ENCODE results near the gene URAD. TPM values are rescaled to one million over a fixed set of nuclear protein-coding genes. Genes with fewer than 3 reads are reported as not detected.
"Not testable (repeated sequence)": the region's sequence is repeated elsewhere in the genome, so short reads cannot be mapped to it uniquely, and the experiment has no call there.

Gene URAD
- total RNA-seq, 1 experiment from 2014 or later, result not detected

DNA sequence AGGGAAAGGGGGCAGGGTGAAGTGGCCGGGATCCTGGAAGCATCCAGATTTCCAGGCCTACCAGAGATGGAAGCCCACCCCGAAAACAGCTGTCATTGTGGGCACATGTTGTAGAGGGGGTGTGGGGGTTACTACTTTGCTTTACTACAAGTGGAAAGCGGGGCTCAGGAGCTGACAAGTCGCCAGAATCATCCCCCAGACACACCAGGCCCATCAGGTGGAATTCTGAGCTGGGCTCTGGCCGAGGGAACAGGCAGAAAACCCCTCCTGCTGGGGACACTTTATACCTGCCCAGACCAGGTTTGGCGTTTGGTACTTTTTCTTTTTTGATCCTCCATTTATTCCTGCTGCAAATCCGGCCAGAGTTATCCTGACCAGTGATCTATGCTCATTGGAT is 23.2 kb downstream of the URAD start:
- in situ Hi-C loops (cut with HindIII; ENCODE audit: low pct_unique_long_range_greater_than_20kb, low sequenced_read_pairs), result loop anchor here (25.0 kb wide), 1 partner anchor 103 kb away; no protein-coding TSS in a partner anchor
- DNase-seq (ENCODE audit: low read depth, low spot score), result no peak

DNA sequence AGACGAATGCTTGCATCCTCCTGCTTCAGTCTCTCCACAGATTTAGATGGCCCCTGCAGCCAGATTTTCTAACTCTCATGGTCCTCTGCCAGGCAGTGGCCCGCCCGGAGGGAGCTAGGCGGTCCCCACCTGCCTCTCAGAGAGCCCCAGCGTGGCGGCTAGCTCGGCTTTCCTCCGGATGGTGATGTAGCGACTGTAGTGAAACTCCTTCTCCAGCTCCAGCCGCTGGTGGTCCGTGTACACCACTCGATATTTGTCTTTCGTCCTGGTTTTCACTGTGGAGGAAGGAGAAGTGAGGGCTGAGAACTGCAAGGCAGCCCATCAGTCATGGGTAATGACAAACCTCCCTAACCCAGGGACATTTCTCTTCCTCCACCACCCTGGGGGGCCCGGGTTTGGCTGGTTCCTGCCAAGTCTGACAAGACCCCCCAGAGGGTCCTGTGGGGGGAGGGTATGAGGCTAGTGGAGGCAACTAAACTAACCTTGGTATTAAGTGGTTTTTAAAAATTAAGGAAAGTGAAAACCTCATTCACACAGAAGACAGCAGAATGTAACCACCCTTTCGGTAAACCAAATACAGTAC is 23.7 kb downstream of the URAD start:
- DNase-seq (ENCODE audit: low read depth, low spot score), result no peak
- in situ Hi-C loops (cut with HindIII; ENCODE audit: low pct_unique_long_range_greater_than_20kb, low sequenced_read_pairs), result loop anchor here (25.0 kb wide), 1 partner anchor 103 kb away; no protein-coding TSS in a partner anchor

DNA sequence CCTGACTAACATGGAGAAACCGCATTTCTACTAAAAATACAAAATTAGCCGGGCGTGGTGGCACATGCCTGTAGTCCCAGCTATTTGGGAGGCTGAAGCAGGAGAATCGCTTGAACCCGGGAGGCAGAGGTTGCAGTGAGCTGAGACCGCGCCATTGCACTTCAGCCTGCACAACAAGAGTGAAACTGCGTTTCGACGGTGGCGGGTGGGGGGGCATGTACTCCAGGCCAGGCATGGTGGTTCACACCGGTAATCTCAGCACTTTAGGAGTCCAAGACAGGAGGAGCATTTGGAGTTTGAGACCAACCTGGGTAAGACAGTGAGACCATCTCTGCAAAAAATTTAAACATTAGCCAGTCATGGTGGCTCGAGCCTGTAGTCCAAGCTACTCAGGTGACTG is 24.3 kb downstream of the URAD start:
- in situ Hi-C loops (cut with HindIII; ENCODE audit: low pct_unique_long_range_greater_than_20kb, low sequenced_read_pairs), result loop anchor here (25.0 kb wide), 1 partner anchor 102 kb away; no protein-coding TSS in a partner anchor
- DNase-seq (ENCODE audit: low read depth, low spot score), result not testable (repeated sequence)

DNA sequence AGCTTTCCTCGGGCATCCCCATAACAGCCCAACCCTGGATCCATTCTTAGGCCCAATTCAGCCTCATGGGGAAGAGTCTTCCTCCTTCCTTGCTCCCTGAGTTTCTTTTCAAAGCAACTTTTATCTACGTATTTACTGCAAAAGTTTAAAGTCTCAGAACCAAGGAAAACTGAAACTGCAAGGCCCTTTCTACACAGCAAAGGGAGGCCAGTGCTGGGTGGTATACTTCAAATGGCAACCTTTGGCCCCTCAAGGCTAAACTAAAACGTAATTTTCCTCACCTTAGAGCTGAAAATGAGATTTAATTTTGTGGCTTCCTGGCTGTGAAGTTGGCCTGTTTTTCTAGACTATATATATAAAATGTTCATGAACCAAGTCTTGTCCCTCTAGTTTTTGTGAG is 25.0 kb downstream of the URAD start:
- in situ Hi-C loops (cut with HindIII; ENCODE audit: low pct_unique_long_range_greater_than_20kb, low sequenced_read_pairs), result loop anchor here (25.0 kb wide), 1 partner anchor 101 kb away; no protein-coding TSS in a partner anchor

DNA sequence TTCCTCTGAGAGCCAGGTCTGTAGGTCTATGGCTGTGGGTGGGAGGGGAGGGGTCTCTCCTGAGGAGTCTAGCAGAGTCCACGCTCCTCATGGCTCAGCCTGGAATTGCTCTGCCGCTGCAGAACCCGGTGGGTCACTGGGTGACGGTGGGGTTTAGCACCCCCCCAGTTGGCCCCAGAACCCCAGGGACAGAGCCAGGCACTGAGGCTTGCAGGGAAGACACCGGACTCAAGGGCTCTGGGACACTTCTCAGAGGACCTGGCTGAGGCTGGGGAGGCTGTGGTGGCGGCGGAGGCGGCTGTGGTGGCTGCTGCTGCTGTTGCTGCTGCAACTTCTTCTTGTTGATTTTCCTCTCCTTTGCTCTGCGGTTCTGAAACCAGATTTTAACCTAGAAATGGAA is 25.5 kb downstream of the URAD start:
- in situ Hi-C loops (cut with HindIII; ENCODE audit: low pct_unique_long_range_greater_than_20kb, low sequenced_read_pairs), result loop anchor here (25.0 kb wide), 1 partner anchor 101 kb away; no protein-coding TSS in a partner anchor
- DNase-seq (ENCODE audit: low read depth, low spot score), result no peak

More for the DNA sequence above, 25.0 kb downstream of the URAD start:
- DNase-seq (ENCODE audit: low read depth, low spot score), result no peak

DNA sequence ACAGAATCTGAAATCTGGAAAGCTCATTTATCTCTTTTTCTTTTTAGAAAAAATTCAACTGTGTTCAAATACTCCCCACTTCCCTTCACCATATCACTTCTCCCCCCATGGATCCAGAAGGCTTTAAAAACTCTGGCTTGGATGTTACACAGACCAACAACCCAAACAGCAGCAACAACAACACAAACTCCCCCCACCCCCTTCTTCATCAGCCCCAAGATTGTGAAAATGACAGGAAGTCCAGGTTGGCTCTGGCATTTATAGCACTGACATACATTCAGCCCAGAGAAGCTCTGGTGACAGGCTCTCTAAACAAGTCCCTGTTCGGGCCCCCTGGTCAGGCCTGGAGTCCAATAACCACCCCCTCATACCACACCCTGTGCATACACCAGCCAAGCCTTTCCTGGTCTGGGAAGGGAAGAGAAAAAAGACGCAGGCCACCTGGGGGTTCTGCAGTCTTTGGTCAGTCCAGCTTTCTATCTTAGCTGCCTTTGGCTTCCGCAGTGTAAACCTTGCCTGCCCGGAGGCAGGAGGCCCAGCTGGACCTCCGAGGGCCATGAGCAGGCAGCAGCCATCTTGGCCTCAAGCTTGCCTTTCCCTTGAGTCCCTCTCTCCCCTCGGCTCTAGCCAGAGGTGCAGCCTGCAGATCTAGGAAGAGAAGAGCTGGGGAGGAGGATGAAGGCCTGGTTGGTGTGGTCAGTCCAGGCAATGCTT is 26.2 kb downstream of the URAD start:
- in situ Hi-C loops (cut with HindIII; ENCODE audit: low pct_unique_long_range_greater_than_20kb, low sequenced_read_pairs), result loop anchor here (25.0 kb wide), 1 partner anchor 100 kb away; no protein-coding TSS in a partner anchor
- DNase-seq (ENCODE audit: low read depth, low spot score), result no peak

DNA sequence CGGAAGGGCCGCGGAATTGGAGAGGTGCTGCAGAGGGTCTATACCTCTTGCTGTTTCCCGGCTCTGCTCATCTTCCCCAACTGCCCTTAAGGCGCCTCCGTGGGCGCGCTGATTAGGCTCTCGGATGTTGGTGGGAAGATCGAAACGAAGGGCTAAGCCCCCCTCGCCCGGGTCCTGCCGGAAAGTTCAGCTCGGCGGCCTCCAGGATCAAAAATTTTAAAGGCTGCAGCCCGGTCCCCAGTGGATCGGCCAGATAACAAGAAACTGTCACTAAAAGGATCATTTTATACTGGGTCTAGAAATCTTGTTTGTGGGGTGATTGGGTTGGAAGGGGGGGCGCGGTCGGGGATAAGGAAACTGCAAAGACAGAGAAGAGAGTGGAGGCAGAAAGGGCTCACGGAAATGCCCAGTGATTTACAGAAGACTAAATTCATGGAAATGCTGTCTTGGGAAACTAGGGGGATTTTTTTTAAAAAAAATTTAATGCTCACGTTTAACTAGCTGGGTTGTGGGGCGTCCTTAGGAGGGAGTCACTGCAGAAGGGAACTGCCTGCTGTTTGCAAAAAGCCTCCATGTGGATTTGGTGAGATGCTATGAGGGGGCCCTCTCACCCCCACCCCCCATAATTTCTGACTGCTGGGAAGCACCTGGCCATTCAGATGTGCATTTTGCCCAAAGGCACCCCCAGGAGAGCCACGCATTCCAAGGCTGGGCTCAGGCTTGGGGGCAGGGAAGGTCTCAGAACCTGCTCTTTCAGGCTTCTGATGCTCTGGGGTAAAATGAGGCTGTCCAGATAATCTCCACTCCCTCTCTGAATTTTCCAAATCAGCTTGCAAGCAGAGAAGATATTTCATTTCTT is 27.0 kb downstream of the URAD start:
- in situ Hi-C loops (cut with HindIII; ENCODE audit: low pct_unique_long_range_greater_than_20kb, low sequenced_read_pairs), result loop anchor here (25.0 kb wide), 1 partner anchor 99 kb away; no protein-coding TSS in a partner anchor

DNA sequence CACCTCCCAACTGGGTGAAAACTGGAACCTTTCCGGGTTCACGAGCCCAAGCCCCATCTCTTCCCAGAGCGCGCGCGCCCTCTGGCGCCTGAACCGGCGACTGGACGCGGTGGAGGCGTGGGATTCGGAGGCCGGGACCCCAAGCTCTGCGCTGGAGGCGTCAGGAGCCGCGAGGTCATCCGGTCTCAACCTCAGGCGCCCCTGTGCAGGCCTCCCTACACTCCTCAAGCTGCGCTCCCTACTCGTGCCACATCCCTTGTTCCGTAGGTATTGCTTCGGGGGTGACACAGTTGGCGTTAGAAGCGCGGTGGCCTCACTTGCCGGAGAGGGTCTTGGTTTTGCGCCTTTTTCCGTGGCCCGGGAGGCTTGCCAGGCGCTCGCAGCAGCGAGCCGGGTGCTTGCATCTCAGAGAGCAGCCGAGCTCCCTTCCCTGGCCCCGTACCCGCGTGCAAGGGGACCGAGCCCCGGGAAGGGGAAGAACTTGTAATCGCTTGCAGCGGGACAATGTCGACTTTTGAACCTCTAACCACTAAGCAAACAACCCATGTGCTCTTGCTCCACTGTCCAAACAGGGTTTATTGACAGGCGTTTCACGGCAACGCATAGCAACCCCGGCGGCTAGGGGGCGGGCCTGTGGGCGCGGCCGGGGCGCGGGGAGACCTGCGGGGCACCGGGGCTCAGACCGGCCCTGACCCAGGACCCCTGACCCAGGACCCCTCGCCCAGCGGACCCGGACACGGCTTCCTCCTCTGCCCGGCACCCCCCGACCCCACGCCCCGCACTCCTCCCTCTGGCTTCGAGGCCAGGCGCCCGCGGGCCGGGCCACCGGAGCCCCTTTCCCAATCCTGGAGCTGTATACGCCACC is 27.9 kb downstream of the URAD start:
- in situ Hi-C loops (cut with HindIII; ENCODE audit: low pct_unique_long_range_greater_than_20kb, low sequenced_read_pairs), result loop anchor here (25.0 kb wide), 1 partner anchor 98 kb away; no protein-coding TSS in a partner anchor
- no peak for DNase-seq (ENCODE audit: low read depth, low spot score)

More for the DNA sequence above, 27.0 kb downstream of the URAD start:
- no peak for DNase-seq (ENCODE audit: low read depth, low spot score)

DNA sequence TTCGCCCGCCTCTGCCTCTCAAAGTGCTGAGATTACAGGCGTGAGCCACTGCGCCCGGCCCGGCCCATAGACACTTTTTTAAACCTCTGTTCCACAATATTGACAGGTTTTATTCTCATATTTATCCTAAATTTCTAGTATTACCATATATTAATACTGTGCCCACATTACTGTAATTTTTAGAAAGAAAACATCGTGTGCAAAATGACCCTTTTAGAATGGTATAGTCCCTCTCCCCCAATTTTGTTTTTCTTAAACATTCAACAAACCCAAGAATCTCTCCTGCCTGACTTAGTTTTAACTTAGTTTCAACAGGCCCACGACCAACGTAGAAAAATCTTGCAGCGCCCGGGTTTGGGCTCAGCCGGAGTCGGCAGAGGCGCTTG is 28.5 kb downstream of the URAD start:
- in situ Hi-C loops (cut with HindIII; ENCODE audit: low pct_unique_long_range_greater_than_20kb, low sequenced_read_pairs), result loop anchor here (25.0 kb wide), 1 partner anchor 98 kb away; no protein-coding TSS in a partner anchor
- no peak for DNase-seq (ENCODE audit: low read depth, low spot score)

DNA sequence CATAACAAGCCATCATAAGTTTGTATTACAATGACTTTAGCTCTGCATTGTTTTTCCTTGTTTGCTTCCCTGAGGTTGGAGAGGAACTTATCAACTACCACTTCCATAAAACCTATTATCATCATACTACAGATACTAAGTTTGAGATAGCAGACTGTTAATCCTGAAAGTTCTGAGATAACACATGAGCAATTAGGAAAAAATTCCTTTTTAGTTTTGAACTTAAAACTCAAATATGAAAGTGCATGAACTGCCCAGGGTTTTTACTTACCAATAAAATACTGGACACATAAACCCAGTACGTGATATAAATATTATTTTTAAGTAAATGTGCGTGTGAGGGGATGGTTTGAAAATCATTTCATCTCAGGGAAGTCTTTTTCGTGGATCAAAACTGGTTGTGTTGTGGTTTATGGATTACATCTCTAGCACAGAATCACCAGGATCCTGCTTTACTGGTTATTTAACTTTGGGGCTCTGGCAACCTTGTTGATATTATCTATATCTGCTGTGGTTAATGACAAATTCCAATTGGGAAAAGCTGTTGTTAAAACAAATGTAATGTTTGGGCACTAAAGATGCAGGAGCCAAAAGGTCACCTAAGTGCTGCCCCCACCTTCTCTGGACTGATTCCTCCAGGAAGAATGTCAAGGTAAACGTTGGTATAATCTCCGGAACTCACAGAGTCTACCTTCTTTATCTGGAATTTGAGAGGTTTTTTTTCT is 31.8 kb downstream of the URAD start:
- in situ Hi-C loops (cut with HindIII; ENCODE audit: low pct_unique_long_range_greater_than_20kb, low sequenced_read_pairs), result loop anchor here (25.0 kb wide), 1 partner anchor 94 kb away; no protein-coding TSS in a partner anchor
- no peak for DNase-seq (ENCODE audit: low read depth, low spot score)

DNA sequence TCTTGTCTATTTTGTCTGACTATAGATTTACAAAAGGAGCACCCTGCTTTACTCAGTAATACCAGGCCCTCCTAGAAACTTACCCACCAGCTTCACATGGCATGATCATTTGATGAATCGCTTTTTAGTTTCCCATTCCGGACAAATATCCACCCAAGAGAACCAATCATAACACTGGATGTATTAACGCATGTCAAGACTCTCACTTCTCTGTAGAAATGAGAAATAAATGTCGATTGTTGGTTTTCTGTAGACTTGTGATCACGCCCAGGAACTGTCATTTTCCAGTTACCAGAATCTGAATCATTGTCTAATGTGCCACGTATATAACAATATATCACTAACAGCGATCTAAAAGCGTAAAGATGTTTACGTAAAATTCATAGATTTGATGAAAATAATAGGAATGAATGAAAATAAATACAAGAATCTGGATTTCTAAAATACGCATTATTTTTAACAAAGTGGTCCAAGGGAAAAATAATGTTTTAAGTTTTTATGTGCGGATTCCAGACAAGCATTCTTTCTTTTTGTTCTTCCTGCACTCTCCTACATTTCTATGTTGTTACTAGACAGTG is 33.4 kb downstream of the URAD start:
- in situ Hi-C loops (cut with HindIII; ENCODE audit: low pct_unique_long_range_greater_than_20kb, low sequenced_read_pairs), result loop anchor here (25.0 kb wide), 1 partner anchor 93 kb away; no protein-coding TSS in a partner anchor
- DNase-seq (ENCODE audit: low read depth, low spot score), result no peak

DNA sequence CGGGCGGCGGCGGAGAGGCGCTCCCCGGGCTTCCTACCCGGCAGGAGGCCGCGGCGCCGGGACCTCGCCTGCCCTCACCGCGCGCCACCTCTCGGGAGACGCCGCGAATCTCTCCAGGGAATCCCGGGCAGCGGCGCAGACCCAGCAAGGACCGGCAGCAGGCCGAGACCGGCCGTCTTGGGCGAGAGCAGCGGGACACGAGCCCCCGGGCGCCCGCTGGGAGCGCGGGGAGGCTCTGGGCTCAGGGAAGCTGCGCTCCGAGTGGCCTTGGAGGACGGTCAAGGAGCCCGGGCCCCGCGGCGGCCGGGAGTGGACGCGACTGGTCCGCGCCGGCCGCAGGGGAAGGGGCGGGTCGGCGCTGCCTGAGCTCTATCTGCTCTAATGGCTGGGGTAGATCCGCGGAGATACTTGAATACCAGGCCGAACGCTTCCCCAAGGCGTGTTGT is 34.1 kb downstream of the URAD start:
- DNase-seq (ENCODE audit: low read depth, low spot score), result no peak
- in situ Hi-C loops (cut with HindIII; ENCODE audit: low pct_unique_long_range_greater_than_20kb, low sequenced_read_pairs), result loop anchor here (25.0 kb wide), 1 partner anchor 92 kb away; no protein-coding TSS in a partner anchor

DNA sequence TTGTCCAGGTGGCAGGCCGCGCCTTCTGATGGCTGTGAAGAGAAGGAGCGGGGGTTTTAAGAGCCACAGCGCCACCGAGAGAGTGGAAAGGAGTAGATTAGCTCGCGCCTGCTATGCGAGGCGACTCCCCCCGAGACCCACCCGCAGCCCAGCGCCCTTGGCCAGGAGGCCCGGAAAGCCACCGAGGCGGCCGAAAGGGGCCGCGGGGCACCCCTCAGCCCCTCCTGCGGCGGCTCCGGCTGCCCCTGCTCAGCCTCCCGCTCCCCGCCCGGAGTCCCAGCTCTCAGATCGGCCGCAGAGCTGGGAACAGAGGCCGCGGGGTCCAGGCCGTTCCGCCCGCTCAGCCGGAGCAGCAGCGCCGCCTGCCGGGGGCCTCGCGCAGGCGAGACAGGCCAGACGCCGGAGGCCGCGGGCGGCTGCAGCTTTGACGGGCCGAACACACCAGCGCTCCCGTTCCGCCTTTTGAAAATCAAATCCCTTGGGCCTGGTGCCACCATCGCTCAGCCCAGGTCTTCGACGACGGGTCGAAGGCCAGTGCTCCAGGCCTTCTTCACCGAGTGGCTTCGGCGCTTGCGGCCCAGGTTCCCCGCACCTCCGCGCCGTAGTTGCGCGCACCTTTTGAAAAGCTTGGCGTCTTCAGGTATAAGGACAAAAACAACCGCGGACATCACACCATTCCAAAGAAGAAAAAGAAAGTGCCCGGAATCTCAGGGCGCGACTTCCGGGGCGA is 34.7 kb downstream of the URAD start:
- DNase-seq (ENCODE audit: low read depth, low spot score), result peak; percentile 73
- in situ Hi-C loops (cut with HindIII; ENCODE audit: low pct_unique_long_range_greater_than_20kb, low sequenced_read_pairs), result loop anchor here (25.0 kb wide), 1 partner anchor 92 kb away; no protein-coding TSS in a partner anchor

DNA sequence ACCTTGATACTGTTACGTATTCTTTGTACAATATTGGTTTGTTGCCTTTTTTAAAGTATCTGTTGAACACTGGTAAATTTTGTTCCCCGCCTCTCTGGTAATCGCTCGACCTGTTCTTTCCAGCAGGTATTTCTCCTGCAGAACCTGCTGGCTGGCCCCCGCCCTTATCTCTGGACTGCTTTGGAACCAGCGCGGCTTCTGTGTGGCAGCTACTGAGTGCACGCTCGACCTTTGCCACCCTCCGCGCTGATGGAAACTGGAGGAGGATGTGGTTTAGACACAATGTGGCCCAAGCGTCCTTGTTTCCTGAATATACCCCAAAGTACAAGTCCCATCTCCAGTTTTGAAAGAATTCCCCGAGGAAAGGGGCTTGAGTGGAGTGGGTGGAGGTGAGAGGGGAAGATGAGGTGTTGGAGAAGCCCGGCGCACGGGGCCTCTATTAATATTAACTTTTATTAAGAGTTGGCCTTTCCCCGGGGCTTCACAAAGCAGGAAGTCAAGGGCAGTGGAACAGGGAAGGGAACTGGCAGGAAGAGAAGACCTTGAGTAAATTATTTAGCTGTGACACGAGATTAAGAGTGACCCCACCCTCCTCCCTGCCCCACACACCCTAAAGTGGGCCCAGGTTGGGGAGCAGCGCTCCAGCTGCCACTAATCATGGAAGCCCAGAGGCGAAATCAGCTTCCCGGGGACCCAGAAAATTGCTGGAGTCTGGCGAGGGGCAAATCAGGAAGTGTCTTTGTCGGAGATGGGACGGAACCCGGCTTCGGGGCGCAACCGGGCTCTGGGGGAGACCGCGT is 35.4 kb downstream of the URAD start:
- in situ Hi-C loops (cut with HindIII; ENCODE audit: low pct_unique_long_range_greater_than_20kb, low sequenced_read_pairs), result loop anchor here (25.0 kb wide), 1 partner anchor 91 kb away; no protein-coding TSS in a partner anchor
- no peak for DNase-seq (ENCODE audit: low read depth, low spot score)

All from SK-MEL-5 (cell line).